LNCaP clone FGC (cell line): ENCODE measurements around the gene XCL1.
"Not testable (repeated sequence)": the region's sequence is repeated elsewhere in the genome, so short reads cannot be mapped to it uniquely, and the experiment has no call there.

Source experiments
- DNase-seq: peaks from one replicate; pipeline ENCODE4 v3.0.0-alpha.2; 2011; ENCODE audit warnings: low read depth
- H3K4me3 ChIP-seq: 2 replicates; pipeline ENCODE4 v1.5.1; 2011; ENCODE audit warnings: mild to moderate bottlenecking, low read depth, low read length, control low read depth
- CTCF ChIP-seq: IDR thresholded peaks from 2 replicates; pipeline ENCODE4 v1.5.1; 2012; ENCODE audit warnings: mild to moderate bottlenecking; ENCODE audit not compliant: control insufficient read depth, insufficient read depth; ENCODE audit errors: extremely low read depth

The XCL1 gene

GRCh38 chr1:168585191-168585590 is 8.8 kb downstream of the XCL1 start:
- no peak for DNase-seq
- no peak overlapping the region for H3K4me3 ChIP-seq
- no peak for TF ChIP-seq CTCF

DNA sequence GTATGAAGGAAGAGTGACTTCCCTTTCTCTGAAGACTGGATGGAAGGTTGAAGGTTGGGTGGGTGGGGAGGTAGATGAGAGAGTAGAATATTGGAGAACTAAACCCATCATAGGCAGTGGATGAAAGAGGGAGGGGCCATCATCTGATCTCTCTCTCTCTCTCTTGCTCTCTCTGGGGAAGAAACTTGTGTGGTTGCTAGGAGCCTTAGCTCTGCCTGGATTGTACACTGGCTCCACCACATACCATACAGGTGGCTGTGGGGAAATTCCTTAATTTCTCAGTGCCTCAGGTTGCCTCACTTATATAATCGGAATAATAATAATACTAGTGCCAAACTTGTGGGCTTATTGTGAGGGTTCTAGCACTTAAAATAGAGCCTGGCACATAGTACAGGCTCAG is 9.5 kb downstream of the XCL1 start:
- H3K4me3 ChIP-seq, result no peak overlapping the region
- no peak for DNase-seq
- TF ChIP-seq CTCF, result no peak

- no peak for DNase-seq
- TF ChIP-seq CTCF, result no peak
- no peak overlapping the region for H3K4me3 ChIP-seq
Observed at GRCh38 chr1:168589167-168589566, 12.8 kb downstream of the XCL1 start.

DNA sequence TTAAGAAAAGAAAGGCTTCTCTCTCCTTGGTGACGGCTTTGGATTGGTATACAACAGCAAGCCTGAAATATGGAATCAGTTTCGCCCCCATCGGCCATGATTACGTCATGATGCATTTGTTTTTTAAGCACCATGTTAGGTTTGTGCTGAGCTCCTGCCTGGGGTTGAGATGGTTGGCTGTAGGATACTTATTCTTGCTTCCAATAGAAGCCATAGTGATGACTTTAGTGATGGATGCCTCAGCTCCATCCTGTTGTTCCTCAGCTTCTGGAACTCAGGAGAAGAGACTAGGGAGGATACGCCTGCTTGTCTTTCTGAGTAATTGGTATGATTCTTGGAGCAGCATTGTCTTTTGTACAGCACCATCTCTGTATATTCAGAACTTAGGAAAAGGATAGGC is 14.7 kb downstream of the XCL1 start:
- H3K4me3 ChIP-seq, result no peak overlapping the region
- TF ChIP-seq CTCF, result no peak
- DNase-seq, result no peak

DNA sequence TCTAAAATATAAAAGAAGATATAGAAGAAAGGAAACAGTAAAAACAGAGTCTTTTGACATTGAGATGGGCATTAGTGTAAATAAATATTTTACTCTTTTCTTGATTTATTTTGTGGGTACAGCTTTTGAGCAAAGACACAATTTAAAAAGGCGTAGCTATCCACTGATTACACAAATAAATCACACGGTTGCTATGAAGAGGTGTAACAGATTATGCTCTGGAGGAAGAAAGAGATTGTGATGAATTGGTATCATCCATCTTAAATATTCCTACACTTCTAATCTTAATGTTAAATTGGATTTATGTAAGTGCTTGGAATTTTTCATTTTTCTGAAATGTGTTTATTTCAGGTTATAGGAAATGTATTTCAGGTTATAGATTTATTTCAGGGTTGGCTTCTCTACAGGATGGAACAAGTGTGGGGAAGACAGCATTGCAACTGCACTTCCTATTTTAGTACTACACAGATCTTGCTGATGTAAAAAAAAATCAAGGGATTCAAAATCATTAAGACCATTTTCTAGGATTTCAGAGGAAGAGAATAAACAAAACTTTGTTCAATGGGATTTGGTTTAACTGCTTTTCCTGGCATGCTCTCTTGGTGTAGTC is 15.3 kb downstream of the XCL1 start:
- TF ChIP-seq CTCF, result no peak
- DNase-seq, result no peak
- H3K4me3 ChIP-seq, result no peak overlapping the region

GRCh38 chr1:168595403-168595802 is 19.0 kb downstream of the XCL1 start:
- not testable (repeated sequence) for H3K4me3 ChIP-seq, DNase-seq

DNA sequence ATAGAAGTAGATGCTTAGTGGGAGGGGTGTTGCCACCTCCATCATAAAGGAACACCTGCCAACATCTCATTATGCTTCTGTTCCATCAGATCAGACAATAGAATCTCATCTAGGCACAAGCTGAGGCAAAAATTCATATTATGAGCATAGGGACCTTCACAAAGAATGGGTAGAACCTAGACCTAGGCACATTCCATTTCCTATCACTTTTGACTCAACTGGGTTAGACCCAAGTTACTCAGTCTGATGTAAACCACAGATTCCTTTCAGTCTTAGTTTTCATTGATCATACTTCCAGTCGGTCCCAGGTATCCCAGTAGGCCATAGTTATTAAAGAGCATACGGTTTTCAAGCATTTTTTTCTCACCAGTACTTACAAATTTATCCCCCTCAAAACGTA is 21.7 kb downstream of the XCL1 start:
- no peak overlapping the region for H3K4me3 ChIP-seq
- DNase-seq, result no peak
- TF ChIP-seq CTCF, result no peak
